ENCODE data around the gene LCA5. TPM values are rescaled to one million over a fixed set of nuclear protein-coding genes. Genes with fewer than 3 reads are reported as not detected.

LCA5 gene
- 0.49 to 1.1 TPM (median 0.95 TPM) in 5 replicates for total RNA-seq (2022; extraction: Qiagen RNA extraction)

DNA sequence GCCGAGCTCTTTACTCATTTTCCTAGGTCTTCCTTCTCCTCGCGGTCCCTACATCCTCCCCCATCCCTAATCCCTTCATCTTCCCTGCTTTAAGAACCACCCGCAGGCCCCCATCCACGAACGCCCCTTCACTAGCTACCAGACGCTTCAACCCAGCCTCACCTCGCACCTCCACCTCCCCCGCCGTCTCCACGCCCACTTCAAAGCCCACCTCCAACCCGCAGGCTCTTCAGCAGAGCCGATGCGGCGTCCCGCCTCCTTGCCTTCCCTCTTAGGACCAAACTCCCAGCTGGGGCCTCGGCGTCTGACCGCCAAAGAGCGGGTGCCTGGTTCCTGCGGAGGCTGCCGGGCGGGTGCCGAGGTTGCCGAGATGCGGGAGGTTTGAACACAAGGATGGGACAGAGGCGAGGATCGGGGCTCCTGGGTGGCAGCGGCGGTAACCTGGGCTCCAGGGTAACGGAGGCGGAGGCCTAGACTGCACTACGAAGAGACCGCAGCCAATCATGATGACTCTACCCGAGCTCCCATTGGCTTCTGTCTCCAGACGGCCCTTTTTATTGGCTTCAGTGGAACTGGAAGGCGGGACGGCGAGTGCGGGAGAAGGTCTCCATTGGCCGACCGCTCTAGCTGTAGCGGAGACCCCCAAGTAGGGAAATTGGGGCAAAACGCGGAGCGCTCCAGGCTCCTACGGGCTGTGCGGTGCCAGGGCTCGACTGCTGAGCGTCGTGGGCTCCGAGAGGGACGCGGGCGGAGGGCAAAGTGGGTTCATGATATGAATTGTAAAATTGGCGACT lies at the start of gene LCA5:
LCA5 (minus strand) TSS at position 477 of the 794 bp plus-strand sequence. CDS start 18,536 bp downstream, outside the sequence.

Other genes with a start within 250 kb of the LCA5 start
- 0.24 to 0.33 TPM (median 0.27 TPM) in 5 replicates for gene SH3BGRL2, start 93.9 kb upstream of the LCA5 start, total RNA-seq (2022; extraction: Qiagen RNA extraction)

Measured in A549 treated with CORT108297 at 1 μM for 4 hours (cell line).